NCI-H2029 (cell line): ENCODE measurements around the gene MRPL17.

ENCODE experiments used
- DNase-seq: peaks from one replicate; lab custom pipeline; 2025; lab: John Stamatoyannopoulos, UW

The MRPL17 gene

GRCh38 chr11:6654281-6655019 lies 28.7 kb downstream of the MRPL17 start:
- no peak for DNase-seq

GRCh38 chr11:6653656-6654055 lies 29.5 kb downstream of the MRPL17 start:
- DNase-seq = no peak

DNA sequence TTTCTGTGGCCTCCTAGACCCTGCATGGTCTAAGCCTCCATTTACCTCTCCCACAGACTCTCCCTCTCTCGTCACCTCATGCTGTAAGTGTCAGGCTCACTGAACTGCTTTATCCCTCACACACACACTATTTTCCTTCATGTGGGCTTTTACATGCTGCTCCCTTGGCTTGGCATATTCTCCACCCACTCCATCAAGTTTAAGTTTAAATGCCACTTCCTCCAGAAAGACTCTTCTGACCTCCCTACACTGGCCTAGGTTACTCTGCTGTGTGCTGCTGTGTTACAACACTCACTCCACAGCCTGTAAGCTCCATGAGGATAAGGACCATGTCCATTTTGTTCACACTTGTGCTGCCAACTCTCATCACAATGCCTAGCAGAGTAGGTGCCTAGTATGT lies 30.0 kb downstream of the MRPL17 start:
- DNase-seq = no peak

DNA sequence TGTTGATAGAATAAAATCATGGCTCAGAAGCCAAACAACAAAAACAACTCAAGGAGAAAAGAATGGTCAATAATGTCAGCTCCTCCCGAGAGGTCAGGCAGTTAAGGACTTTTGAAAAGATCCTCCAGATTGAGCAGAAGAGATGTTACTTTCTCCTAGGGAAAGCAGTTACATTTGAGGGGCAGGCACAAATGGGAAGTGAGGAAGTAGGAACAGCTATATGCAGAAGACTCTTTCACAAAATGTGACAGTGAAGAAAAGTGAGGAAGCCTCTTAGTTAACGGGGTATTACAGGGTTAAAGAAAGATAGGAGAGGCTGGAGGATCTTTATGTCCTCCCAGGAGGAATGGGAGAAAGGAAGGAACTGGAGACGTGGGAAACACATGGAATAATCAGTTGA lies 31.0 kb downstream of the MRPL17 start:
- no peak for DNase-seq

DNA sequence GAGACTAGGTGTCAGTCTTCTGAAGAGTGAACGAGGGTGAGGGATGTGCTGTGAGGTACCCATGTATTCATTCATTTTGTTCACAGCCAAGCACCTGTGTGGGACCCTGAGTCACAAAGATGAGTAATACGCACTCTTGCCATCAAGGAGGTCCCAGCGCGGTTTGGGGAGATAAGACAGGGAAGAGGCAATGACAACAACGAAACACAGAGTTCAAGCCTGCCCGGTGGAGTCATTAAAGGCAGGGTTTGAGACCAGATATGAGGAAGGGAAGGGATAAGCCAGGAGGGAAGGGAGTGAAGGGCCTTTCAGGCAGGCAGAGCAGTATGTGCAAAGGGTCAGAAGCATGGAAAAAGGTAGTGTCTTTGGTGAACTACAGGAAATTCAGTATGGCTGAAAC lies 32.2 kb downstream of the MRPL17 start:
- DNase-seq = no peak

- DNase-seq = no peak
These were observed 33.0 kb downstream of the MRPL17 start for GRCh38 chr11:6650104-6650503.

- DNase-seq = no peak
These were observed 34.6 kb downstream of the MRPL17 start for GRCh38 chr11:6648501-6648900.

DNA sequence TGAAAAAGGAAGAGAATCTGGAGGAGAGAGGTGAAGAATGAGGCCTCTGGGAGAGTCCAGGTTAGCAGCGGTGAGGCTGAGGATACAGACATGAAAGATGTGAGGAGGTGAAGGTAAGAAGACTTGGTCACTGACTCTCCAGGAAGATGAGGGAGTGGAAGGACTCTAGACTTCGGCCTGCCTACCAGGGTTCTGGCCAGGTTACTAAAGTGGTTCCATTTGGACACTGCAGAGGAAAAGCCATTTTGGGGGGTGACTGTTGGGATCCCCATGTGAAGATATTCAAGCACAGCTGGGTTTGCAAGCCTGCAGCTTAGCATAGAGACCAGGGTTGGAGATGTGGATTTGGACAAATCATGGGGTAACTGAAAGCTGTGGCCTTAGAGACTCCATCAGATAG lies 35.3 kb downstream of the MRPL17 start:
- no peak for DNase-seq

- no peak for DNase-seq
These were observed 36.0 kb downstream of the MRPL17 start for GRCh38 chr11:6646918-6647679.

DNA sequence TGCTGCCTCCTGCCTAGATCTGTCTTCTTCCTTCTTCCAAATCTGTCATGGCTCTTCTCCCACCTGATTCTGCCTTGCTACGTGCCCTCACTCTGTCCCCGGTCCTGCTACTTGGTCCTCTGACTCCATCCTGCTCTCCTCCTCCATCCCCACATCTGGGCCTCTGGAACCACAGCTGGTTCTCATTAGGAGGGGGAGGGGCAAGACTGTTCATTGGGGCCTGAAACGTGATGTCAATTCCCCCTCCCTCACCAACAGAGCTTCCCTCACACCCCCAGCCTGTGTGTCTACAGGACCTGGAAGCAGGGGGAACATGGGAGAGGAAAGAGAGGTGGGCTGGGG lies 36.6 kb downstream of the MRPL17 start:
- no peak for DNase-seq

DNA sequence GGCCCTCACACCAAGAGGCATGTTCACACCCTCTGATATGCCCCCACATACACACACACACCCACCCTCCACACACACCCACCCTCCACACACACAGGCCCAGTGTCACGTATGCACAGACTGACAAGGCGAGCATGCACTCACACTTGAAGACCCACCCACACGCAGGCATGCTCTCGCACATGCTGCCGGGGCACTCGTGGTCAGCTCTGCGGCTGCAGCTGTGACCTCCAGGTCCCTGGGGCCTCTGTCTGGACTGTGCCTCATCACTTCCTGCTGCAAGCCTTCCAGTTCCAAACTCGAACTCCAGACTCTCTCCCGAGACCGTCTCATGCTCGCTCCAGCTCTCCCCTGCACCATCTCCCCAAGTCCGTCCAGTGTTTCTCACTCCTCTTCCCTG lies 37.1 kb downstream of the MRPL17 start:
- DNase-seq = no peak

DNA sequence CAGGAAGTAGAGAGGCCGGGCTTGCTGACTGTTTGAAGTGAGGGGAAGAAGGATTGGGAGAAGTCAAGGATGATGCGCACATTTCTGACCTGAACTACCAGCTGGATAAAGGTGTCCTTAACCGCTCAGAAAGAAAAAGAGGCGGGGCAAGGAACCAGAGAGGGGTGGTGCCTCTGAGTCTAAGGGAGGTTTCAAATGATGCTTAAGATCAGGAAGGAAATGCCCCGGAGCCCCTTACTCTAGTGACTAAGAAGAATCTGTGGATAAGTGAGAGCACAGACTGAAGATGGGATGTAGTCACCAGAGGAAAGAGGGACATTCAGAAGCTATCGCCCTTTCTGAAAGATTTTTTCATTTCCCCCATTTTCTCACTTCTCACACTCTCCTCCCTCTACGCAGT lies 40.2 kb downstream of the MRPL17 start:
- DNase-seq = no peak

DNA sequence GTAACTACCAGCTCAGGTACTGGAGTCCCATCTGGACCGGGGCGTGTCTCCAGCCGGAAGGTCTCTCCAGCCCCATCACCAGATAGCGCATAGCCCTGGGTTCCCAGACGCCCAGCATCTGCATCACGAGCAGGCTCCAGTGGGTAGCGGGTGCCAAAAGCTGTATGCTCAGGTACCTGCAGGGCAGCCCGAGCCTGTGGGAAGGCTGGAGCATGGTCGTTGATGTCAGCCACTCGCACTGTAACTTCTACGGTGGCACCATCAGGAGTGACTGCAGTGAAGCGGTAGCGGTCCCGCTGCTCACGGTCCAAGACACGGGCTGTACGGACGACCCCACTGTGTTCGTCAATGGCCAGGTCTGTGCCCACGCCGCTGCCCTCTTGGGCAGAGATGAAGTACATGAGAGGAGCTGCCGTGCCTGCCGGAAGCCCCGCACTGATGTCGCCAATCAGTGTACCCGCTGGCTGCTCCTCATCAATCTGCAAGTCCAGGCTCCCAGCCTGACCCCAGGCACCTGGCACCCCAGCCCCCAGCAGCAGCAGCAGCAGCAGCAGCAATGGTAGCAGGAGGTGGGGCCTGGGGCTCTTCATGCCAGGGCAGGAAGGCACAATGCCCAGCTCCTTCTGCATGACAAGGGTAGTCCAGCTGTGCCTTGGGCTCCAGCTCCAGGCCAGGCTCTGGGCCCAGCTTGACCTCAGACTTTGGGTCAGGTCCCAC lies 42.0 kb downstream of the MRPL17 start:
- no peak for DNase-seq

DNA sequence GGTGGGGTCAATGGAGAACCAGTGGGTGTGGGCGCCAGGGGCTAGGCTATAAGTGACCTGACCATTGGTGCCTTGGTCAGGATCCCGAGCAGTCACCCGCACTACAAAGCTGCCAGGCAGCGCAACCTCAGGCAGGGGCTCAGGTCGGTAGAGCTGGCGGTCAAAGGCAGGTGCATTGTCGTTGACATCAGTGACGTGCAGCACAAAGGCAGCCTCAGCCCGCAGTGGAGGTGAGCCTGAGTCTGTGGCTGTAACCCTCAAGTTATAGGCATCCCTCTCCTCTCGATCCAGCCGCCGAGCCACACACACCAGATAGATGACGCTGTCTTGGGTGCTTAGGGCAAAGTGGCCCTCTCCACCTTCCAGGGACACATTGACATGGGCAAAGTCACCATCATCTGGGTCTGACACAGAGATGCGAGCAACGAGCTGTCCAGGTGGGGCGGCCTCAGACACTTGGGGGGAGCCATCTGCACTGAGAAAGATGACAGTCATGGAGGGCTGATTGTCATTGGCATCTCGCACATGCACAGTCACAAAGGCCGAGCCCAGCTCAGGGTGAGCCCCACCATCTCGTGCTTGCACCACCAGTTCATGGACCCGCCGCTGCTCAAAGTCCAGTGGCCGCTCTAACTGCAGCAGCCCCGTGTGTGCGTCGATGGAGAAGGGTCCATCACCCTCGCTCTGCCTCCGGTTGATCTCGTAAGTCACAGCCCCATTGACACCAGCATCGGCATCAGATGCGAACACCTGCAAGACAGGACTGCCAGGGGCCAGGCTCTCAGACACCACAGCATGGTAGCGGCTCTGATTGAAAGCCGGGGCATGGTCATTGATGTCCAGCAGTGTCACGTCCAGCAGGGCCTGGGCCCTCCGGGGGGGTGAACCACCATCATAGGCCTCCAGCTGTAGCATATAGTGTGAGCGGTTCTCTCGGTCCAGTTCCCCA lies 42.8 kb downstream of the MRPL17 start:
- no peak for DNase-seq

GRCh38 chr11:6638429-6638828 lies 44.7 kb downstream of the MRPL17 start:
- peak; percentile 11 for DNase-seq

GRCh38 chr11:6637871-6638270 lies 45.3 kb downstream of the MRPL17 start:
- no peak for DNase-seq

DNA sequence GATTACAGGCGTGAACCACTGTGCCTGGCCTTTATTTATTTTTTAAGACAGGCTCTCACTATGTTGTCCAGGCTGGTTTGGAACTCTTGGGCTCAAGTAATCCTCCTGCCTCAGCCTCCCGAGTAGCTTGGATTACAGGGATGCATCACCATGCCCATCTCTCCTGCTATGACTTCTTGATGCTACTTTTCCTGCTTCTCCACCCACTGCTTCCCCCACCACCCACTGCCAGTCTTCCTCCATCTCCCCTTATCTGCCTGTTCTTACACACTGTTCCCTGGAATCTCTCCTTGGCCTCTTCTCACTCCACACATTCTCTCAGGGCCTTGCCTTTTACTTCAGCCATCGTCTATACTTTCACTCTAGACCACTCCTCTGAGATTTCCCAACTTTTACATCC lies 46.7 kb downstream of the MRPL17 start:
- no peak for DNase-seq

DNA sequence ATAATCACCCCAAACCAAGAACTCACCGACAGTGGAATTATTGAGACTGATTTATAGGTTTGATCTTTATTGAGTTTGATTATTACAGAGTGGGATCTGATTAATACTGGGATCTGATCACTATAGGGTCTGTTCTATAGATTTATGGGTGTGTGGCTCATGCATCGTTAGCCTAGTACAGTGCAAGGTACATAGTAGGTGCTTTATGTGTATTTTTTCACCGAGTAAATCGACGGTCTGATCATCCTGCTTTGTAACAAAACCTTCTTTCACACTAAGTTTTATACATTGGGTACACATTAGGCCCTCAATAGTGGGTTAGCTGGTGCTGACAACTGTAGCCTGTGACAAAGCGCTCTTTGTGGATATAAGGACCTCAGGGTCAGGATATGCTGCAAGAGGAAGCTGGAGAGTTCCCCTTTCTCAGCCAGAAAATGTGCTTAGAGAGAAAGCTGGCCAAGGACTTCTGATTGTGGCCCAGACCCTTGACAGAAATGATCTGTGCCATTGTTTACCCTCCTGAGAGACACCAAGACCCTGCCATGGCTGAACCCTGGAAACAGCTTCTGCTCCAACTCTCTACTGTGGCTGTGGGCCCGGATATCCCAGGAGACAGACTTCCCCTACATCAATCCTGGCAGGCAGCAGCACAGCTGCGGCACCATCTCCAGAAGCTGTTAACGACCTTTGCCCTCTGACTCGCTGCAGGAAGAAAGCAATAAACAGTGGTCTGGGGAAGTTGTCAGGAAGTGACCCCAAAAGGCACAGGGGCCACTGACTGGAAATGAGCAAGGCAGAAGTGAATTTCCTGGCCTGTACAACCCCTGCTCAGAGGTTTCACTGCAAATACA lies 47.8 kb downstream of the MRPL17 start:
- DNase-seq = no peak

DNA sequence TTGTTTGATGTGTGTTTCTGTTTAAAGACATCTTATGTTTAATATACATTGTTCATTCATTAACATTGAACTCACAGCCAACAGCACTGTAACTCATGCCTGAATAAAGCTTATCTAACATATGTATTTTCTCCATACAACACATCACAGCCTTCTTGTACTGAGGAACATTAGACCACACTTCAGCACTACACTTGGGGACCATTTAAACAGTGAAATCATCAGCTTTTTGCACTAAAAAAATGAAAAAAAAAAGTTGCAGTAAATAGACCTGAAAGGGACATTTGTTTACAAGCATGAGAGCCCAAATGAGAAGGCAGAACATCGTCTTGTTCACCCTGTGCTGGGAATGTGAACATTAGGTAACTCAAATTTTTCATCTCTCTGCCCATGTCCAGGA lies 48.6 kb downstream of the MRPL17 start:
- no peak for DNase-seq

DNA sequence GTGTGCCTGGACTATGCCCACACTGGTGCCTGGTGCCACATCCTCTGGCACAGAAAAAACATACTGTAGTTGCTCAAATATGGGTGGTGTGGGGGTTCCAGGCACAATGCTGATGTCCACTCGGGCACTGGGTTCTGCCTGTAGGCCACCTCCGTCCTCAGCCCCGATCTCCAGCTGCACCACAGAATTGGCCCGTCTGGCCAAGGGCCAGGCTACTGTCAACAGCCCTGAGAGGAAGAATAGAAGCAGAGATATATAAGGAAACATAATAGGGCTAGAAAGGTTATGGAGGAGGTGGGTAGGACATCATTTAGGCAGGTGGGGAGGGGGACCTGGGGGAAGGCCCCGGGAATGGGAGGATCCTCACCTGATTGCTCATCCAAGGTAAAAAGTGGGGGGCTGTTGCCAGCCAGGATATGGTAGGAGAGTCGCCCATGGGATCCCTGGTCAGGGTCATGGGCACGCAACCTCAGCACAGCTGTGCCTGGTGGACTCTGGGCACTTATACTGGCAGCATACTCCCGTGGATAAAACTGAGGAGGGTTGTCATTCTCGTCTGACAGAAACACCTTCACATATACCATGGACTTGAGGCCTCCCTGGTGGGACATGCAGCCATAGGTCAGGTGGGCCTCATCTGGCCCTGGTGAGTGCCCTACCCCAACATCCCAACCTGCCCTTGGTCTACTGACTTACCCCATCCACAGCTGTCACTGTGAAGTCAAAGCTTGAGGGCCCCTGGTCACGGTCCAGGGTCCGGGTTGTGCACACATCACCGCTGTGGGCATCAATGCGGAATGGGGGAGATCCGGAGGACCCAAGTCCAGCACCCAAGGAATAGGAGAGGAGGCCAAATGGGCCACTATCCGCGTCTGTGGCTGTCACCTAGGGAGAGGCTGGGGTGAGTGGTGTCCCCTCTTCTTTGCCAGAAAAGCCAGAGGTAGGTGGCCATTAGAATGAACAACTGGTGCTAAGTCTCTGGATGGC lies 49.4 kb downstream of the MRPL17 start:
- DNase-seq = no peak
